SH-SY5Y (cell line): Measurements from ENCODE around the gene PHLDA2.

ENCODE experiments used
- GATA2 ChIP-seq: IDR thresholded peaks from 2 replicates; pipeline ENCODE4 v1.6.1; 2011; ENCODE audit warnings: mild to moderate bottlenecking, low read depth, low read length
- GATA3 ChIP-seq: IDR thresholded peaks from 2 replicates; pipeline ENCODE4 v1.6.1; 2011; ENCODE audit warnings: low read depth, mild to moderate bottlenecking, low read length, moderate library complexity

PHLDA2 gene

GRCh38 chr11:2915473-2915872 lies 13.7 kb downstream of the PHLDA2 start:
- TF ChIP-seq GATA3 (no peak), GATA2 (no peak)

GRCh38 chr11:2914455-2915195 lies 14.6 kb downstream of the PHLDA2 start:
- TF ChIP-seq GATA2 (no peak), GATA3 (no peak)

GRCh38 chr11:2913776-2914175 lies 15.4 kb downstream of the PHLDA2 start:
- TF ChIP-seq GATA3 (no peak), GATA2 (no peak)

GRCh38 chr11:2913019-2913431 lies 16.2 kb downstream of the PHLDA2 start:
- TF ChIP-seq GATA3 (no peak), GATA2 (no peak)

GRCh38 chr11:2912498-2912897 lies 16.7 kb downstream of the PHLDA2 start:
- no peak for TF ChIP-seq GATA3
- no peak for TF ChIP-seq GATA2

GRCh38 chr11:2911785-2912391 lies 17.3 kb downstream of the PHLDA2 start:
- no peak for TF ChIP-seq GATA3
- no peak for TF ChIP-seq GATA2

GRCh38 chr11:2911088-2911784 lies 18.0 kb downstream of the PHLDA2 start:
- TF ChIP-seq GATA3 (no peak), GATA2 (no peak)

GRCh38 chr11:2910401-2910955 lies 18.7 kb downstream of the PHLDA2 start:
- TF ChIP-seq GATA3, result no peak
- TF ChIP-seq GATA2, result no peak

GRCh38 chr11:2909133-2909902 lies 19.9 kb downstream of the PHLDA2 start:
- TF ChIP-seq GATA2 (no peak), GATA3 (no peak)

GRCh38 chr11:2908130-2908529 lies 21.1 kb downstream of the PHLDA2 start:
- TF ChIP-seq GATA3 (no peak), GATA2 (no peak)

- no peak for TF ChIP-seq GATA2
- TF ChIP-seq GATA3, result no peak
Observed at GRCh38 chr11:2904153-2905052, 24.8 kb downstream of the PHLDA2 start.

GRCh38 chr11:2903672-2904011 lies 25.6 kb downstream of the PHLDA2 start:
- no peak for TF ChIP-seq GATA3
- TF ChIP-seq GATA2, result no peak
